ENCODE measurements around the gene OR51B5. TPM values are rescaled to one million over a fixed set of nuclear protein-coding genes. Genes with fewer than 3 reads are reported as not detected.
A peak's percentile ranks its signal among the peaks of the same experiment; 100 is the strongest.
"Not testable (repeated sequence)": the region's sequence is repeated elsewhere in the genome, so short reads cannot be mapped to it uniquely, and the experiment has no call there.

The OR51B5 gene
- total RNA-seq (2014; rRNA removed; shearing (Covaris generic)): 0.39 TPM in 1 of 2 replicates, not detected in the other

- DNase-seq (ENCODE audit: low read depth in 1 of 2, low spot score in 2 of 2): peak in 1 of 2 experiments; percentile 87
- Histone ChIP-seq H3K27me3 (replicated peaks) (no peaks in the 10 kb centered on the region), H3K4me3 (no peak within 1 kb of the TSS), H3K36me3 (no peaks in the 10 kb centered on the region), H3K27ac (peak within 1 kb of the TSS; percentile 94), H3K4me1 (replicated peaks) (peaks cover 38% of the 10 kb centered on the region), H3K9me3 (replicated peaks) (no peaks in the 10 kb centered on the region)
Measured at GRCh38 chr11:5343474-5344335, at the start of gene OR51B5. TSS of gene OR51B5 (minus strand) at chr11:5343524. CDS start at chr11:5343524, 0 bp downstream.

- no peak for DNase-seq (ENCODE audit: low read depth in 1 of 2, low spot score in 2 of 2)
Measured at GRCh38 chr11:5390210-5390609, 46.9 kb upstream of the OR51B5 start.

GRCh38 chr11:5384335-5384734 is 41.0 kb upstream of the OR51B5 start:
- Histone ChIP-seq H3K27ac (no peak overlapping the region), H3K9me3 (replicated peaks) (no peaks in the 10 kb centered on the region), H3K27me3 (replicated peaks) (peaks cover 19% of the 10 kb centered on the region; the same call in 1 of the 2 replicates), H3K4me3 (no peak overlapping the region), H3K4me1 (replicated peaks) (peaks cover 4% of the 10 kb centered on the region; the same call in 1 of the 2 replicates), H3K36me3 (no peaks in the 10 kb centered on the region)
- DNase-seq (ENCODE audit: low read depth in 1 of 2, low spot score in 2 of 2): no peak

More at GRCh38 chr11:5390210-5390609, 46.9 kb upstream of the OR51B5 start:
- H3K27me3 ChIP-seq (replicated peaks): peaks cover 18% of the 10 kb centered on the region
- H3K9me3 ChIP-seq (replicated peaks): no peaks in the 10 kb centered on the region
- no peak overlapping the region for H3K4me3 ChIP-seq
- H3K27ac ChIP-seq: no peak overlapping the region
- H3K4me1 ChIP-seq (replicated peaks): no peaks in the 10 kb centered on the region
- no peaks in the 10 kb centered on the region for H3K36me3 ChIP-seq

GRCh38 chr11:5383576-5383975 is 40.3 kb upstream of the OR51B5 start, which contains the start of gene OR51M1:
TSS of gene OR51M1 (plus strand) at chr11:5383812. CDS start at chr11:5389399, 5,587 bp downstream.
- H3K4me3 ChIP-seq: no peak within 1 kb of the TSS
- peaks cover 4% of the 10 kb centered on the region; the same call in 1 of the 2 replicates for H3K4me1 ChIP-seq (replicated peaks)
- peaks cover 19% of the 10 kb centered on the region; the same call in 1 of the 2 replicates for H3K27me3 ChIP-seq (replicated peaks)
- H3K27ac ChIP-seq: no peak within 1 kb of the TSS
- no peaks in the 10 kb centered on the region for H3K36me3 ChIP-seq
- H3K9me3 ChIP-seq (replicated peaks): no peaks in the 10 kb centered on the region
- no peak for DNase-seq (ENCODE audit: low read depth in 1 of 2, low spot score in 2 of 2)

GRCh38 chr11:5380740-5381342 is 37.5 kb upstream of the OR51B5 start:
- Histone ChIP-seq H3K36me3 (no peaks in the 10 kb centered on the region), H3K27me3 (replicated peaks) (peaks cover 16% of the 10 kb centered on the region; the same call in 1 of the 2 replicates), H3K27ac (no peak overlapping the region), H3K9me3 (replicated peaks) (no peaks in the 10 kb centered on the region), H3K4me1 (replicated peaks) (peaks cover 4% of the 10 kb centered on the region; the same call in 1 of the 2 replicates), H3K4me3 (no peak overlapping the region)
- peak; percentile 57 to 78 for DNase-seq (ENCODE audit: low read depth in 1 of 2, low spot score in 2 of 2)

GRCh38 chr11:5369789-5370188 is 26.5 kb upstream of the OR51B5 start:
- DNase-seq (ENCODE audit: low read depth in 1 of 2, low spot score in 2 of 2): peak in 1 of 2 experiments; percentile 58
- Histone ChIP-seq H3K27ac (no peak overlapping the region), H3K9me3 (replicated peaks) (no peaks in the 10 kb centered on the region), H3K27me3 (replicated peaks) (no peaks in the 10 kb centered on the region), H3K4me1 (replicated peaks) (peaks cover 44% of the 10 kb centered on the region), H3K36me3 (no peaks in the 10 kb centered on the region), H3K4me3 (no peak overlapping the region)

- no peak overlapping the region for H3K27ac ChIP-seq
Measured at GRCh38 chr11:5368502-5369043, 25.2 kb upstream of the OR51B5 start.

GRCh38 chr11:5367448-5368074 is 24.2 kb upstream of the OR51B5 start:
- Histone ChIP-seq H3K9me3 (replicated peaks) (no peaks in the 10 kb centered on the region), H3K4me3 (no peak overlapping the region), H3K4me1 (replicated peaks) (peaks cover 60% of the 10 kb centered on the region), H3K27me3 (replicated peaks) (no peaks in the 10 kb centered on the region), H3K27ac (peak overlapping the region; percentile 92), H3K36me3 (no peaks in the 10 kb centered on the region)
- no peak for DNase-seq (ENCODE audit: low read depth in 1 of 2, low spot score in 2 of 2)

More at GRCh38 chr11:5368502-5369043, 25.2 kb upstream of the OR51B5 start:
- H3K36me3 ChIP-seq: no peaks in the 10 kb centered on the region
- no peak overlapping the region for H3K4me3 ChIP-seq
- H3K4me1 ChIP-seq (replicated peaks): peaks cover 56% of the 10 kb centered on the region
- no peaks in the 10 kb centered on the region for H3K27me3 ChIP-seq (replicated peaks)
- no peaks in the 10 kb centered on the region for H3K9me3 ChIP-seq (replicated peaks)
- DNase-seq (ENCODE audit: low read depth in 1 of 2, low spot score in 2 of 2): no peak

GRCh38 chr11:5366856-5367255 is 23.5 kb upstream of the OR51B5 start:
- H3K36me3 ChIP-seq: no peaks in the 10 kb centered on the region
- no peak overlapping the region for H3K4me3 ChIP-seq
- peaks cover 64% of the 10 kb centered on the region for H3K4me1 ChIP-seq (replicated peaks)
- peak in 1 of 2 experiments; percentile 66 for DNase-seq (ENCODE audit: low read depth in 1 of 2, low spot score in 2 of 2)
- H3K9me3 ChIP-seq (replicated peaks): no peaks in the 10 kb centered on the region
- peak overlapping the region; percentile 92 for H3K27ac ChIP-seq
- no peaks in the 10 kb centered on the region for H3K27me3 ChIP-seq (replicated peaks)

GRCh38 chr11:5366365-5366764 is 23.0 kb upstream of the OR51B5 start:
- Histone ChIP-seq H3K27ac (peak overlapping the region; percentile 92), H3K4me1 (replicated peaks) (peaks cover 67% of the 10 kb centered on the region)
- H3K36me3 ChIP-seq; H3K4me3 ChIP-seq; DNase-seq (ENCODE audit: low read depth in 1 of 2, low spot score in 2 of 2); H3K9me3 ChIP-seq (replicated peaks); H3K27me3 ChIP-seq (replicated peaks): not testable (repeated sequence)

GRCh38 chr11:5364214-5364613 is 20.9 kb upstream of the OR51B5 start:
- H3K27ac ChIP-seq: peak overlapping the region; percentile 92
- peaks cover 63% of the 10 kb centered on the region for H3K4me1 ChIP-seq (replicated peaks)
- H3K36me3 ChIP-seq: no peaks in the 10 kb centered on the region
- no peak overlapping the region for H3K4me3 ChIP-seq
- no peaks in the 10 kb centered on the region for H3K9me3 ChIP-seq (replicated peaks)
- peak; percentile 83 to 95 for DNase-seq (ENCODE audit: low read depth in 1 of 2, low spot score in 2 of 2)
- H3K27me3 ChIP-seq (replicated peaks): no peaks in the 10 kb centered on the region

GRCh38 chr11:5363679-5364078 is 20.4 kb upstream of the OR51B5 start:
- H3K4me1 ChIP-seq (replicated peaks): peaks cover 62% of the 10 kb centered on the region
- no peak overlapping the region for H3K4me3 ChIP-seq

GRCh38 chr11:5362017-5362625 is 18.8 kb upstream of the OR51B5 start:
- H3K27me3 ChIP-seq (replicated peaks): no peaks in the 10 kb centered on the region
- no peak overlapping the region for H3K4me3 ChIP-seq
- peaks cover 46% of the 10 kb centered on the region for H3K4me1 ChIP-seq (replicated peaks)
- H3K36me3 ChIP-seq: no peaks in the 10 kb centered on the region
- DNase-seq (ENCODE audit: low read depth in 1 of 2, low spot score in 2 of 2): no peak
- no peaks in the 10 kb centered on the region for H3K9me3 ChIP-seq (replicated peaks)
- no peak overlapping the region for H3K27ac ChIP-seq

More at GRCh38 chr11:5363679-5364078, 20.4 kb upstream of the OR51B5 start:
- Histone ChIP-seq H3K27ac (peak overlapping the region; percentile 92), H3K36me3 (no peaks in the 10 kb centered on the region), H3K9me3 (replicated peaks) (no peaks in the 10 kb centered on the region), H3K27me3 (replicated peaks) (no peaks in the 10 kb centered on the region)
- DNase-seq (ENCODE audit: low read depth in 1 of 2, low spot score in 2 of 2): no peak

Measured in SJSA1 (cell line).